ENCODE results near the gene PRM2. TPM values are rescaled to one million over a fixed set of nuclear protein-coding genes. Genes with fewer than 3 reads are reported as not detected.
A peak's percentile ranks its signal among the peaks of the same experiment; 100 is the strongest.

The PRM2 gene
- total and polyA plus RNA-seq, 2 donors (not counting 1 experiment from before 2014, with no cell fraction given), result not detected

GRCh38 chr16:11252482-11252931, 23.8 kb downstream of the PRM2 start:
- TF ChIP-seq EZH2 (IDR thresholded peaks at IDR 0.05; ENCODE audit: low read length, missing control alignments) (no peak), CTCF (conservative IDR thresholded peaks at IDR 0.05 in 1 of 2, IDR thresholded peaks at IDR 0.05 in 1 of 2; ENCODE audit: low read depth in 1 of 2, low read length in 2 of 2) (no peak)
- Histone ChIP-seq H3K9me3 (ENCODE audit: control insufficient read depth, insufficient read depth, low read depth, low read length) (no peaks in the 10 kb centered on the region), H4K20me1 (ENCODE audit: control insufficient read depth, extremely low read depth, insufficient read depth, low read length) (no peaks in the 10 kb centered on the region), H3K79me2 (ENCODE audit: control insufficient read depth, insufficient read depth, low read length) (peaks cover 32% of the 10 kb centered on the region), H3K4me3 (replicated peaks in 1 of 4; ENCODE audit: control extremely low read depth in 1 of 4, insufficient read depth in 1 of 4, low read depth in 3 of 4, low read length in 4 of 4) (peak overlapping the region; percentile 44 to 97 (median 71)), H3K9ac (ENCODE audit: insufficient read depth, low read length) (no peak overlapping the region), H3K36me3 (ENCODE audit: control insufficient read depth, insufficient read depth, low read length) (peaks cover 21% of the 10 kb centered on the region), H3K27ac (ENCODE audit: insufficient read depth, low read length) (peak overlapping the region; percentile 23), H3K4me2 (ENCODE audit: extremely low read depth, insufficient read depth, low read length) (peak overlapping the region; percentile 92), H2AFZ (ENCODE audit: low read length) (no peak overlapping the region), H3K27me3 (ENCODE audit: control insufficient read depth, insufficient read depth, low read length) (no peaks in the 10 kb centered on the region), H3K4me1 (ENCODE audit: control insufficient read depth, extremely low read depth, insufficient read depth, low read length) (peaks cover 17% of the 10 kb centered on the region)
- DNase-seq (ENCODE audit: low read depth in 2 of 2), result no peak

- Histone ChIP-seq H3K4me1 (ENCODE audit: control insufficient read depth, extremely low read depth, insufficient read depth, low read length) (peaks cover 10% of the 10 kb centered on the region), H3K27me3 (ENCODE audit: control insufficient read depth, insufficient read depth, low read length) (no peaks in the 10 kb centered on the region), H3K79me2 (ENCODE audit: control insufficient read depth, insufficient read depth, low read length) (peaks cover 32% of the 10 kb centered on the region), H4K20me1 (ENCODE audit: control insufficient read depth, extremely low read depth, insufficient read depth, low read length) (no peaks in the 10 kb centered on the region), H2AFZ (ENCODE audit: low read length) (no peak overlapping the region), H3K4me3 (replicated peaks in 1 of 4; ENCODE audit: control extremely low read depth in 1 of 4, insufficient read depth in 1 of 4, low read depth in 3 of 4, low read length in 4 of 4) (peak overlapping the region; percentile 44 to 97 (median 71)), H3K9me3 (ENCODE audit: control insufficient read depth, insufficient read depth, low read depth, low read length) (no peaks in the 10 kb centered on the region), H3K27ac (ENCODE audit: insufficient read depth, low read length) (peak overlapping the region; percentile 23), H3K9ac (ENCODE audit: insufficient read depth, low read length) (no peak overlapping the region), H3K36me3 (ENCODE audit: control insufficient read depth, insufficient read depth, low read length) (peaks cover 21% of the 10 kb centered on the region), H3K4me2 (ENCODE audit: extremely low read depth, insufficient read depth, low read length) (peak overlapping the region; percentile 92)
- TF ChIP-seq CTCF (conservative IDR thresholded peaks at IDR 0.05 in 1 of 2, IDR thresholded peaks at IDR 0.05 in 1 of 2; ENCODE audit: low read depth in 1 of 2, low read length in 2 of 2) (no peak), EZH2 (IDR thresholded peaks at IDR 0.05; ENCODE audit: low read length, missing control alignments) (no peak)
- DNase-seq (ENCODE audit: low read depth in 2 of 2), result peak; percentile 85 to 90
Observed at GRCh38 chr16:11251525-11252481, 24.5 kb downstream of the PRM2 start.

- Histone ChIP-seq H4K20me1 (ENCODE audit: control insufficient read depth, extremely low read depth, insufficient read depth, low read length) (no peaks in the 10 kb centered on the region), H3K27ac (ENCODE audit: insufficient read depth, low read length) (no peak overlapping the region)
Observed at GRCh38 chr16:11250786-11251524, 25.3 kb downstream of the PRM2 start.

More at GRCh38 chr16:11250786-11251524, 25.3 kb downstream of the PRM2 start:
- Histone ChIP-seq H3K9ac (ENCODE audit: insufficient read depth, low read length) (no peak overlapping the region), H2AFZ (ENCODE audit: low read length) (no peak overlapping the region), H3K9me3 (ENCODE audit: control insufficient read depth, insufficient read depth, low read depth, low read length) (no peaks in the 10 kb centered on the region), H3K4me3 (replicated peaks in 1 of 4; ENCODE audit: control extremely low read depth in 1 of 4, insufficient read depth in 1 of 4, low read depth in 3 of 4, low read length in 4 of 4) (no peak overlapping the region), H3K36me3 (ENCODE audit: control insufficient read depth, insufficient read depth, low read length) (peaks cover 21% of the 10 kb centered on the region), H3K27me3 (ENCODE audit: control insufficient read depth, insufficient read depth, low read length) (no peaks in the 10 kb centered on the region), H3K79me2 (ENCODE audit: control insufficient read depth, insufficient read depth, low read length) (peaks cover 32% of the 10 kb centered on the region), H3K4me2 (ENCODE audit: extremely low read depth, insufficient read depth, low read length) (no peak overlapping the region), H3K4me1 (ENCODE audit: control insufficient read depth, extremely low read depth, insufficient read depth, low read length) (peaks cover 10% of the 10 kb centered on the region)
- TF ChIP-seq CTCF (conservative IDR thresholded peaks at IDR 0.05 in 1 of 2, IDR thresholded peaks at IDR 0.05 in 1 of 2; ENCODE audit: low read depth in 1 of 2, low read length in 2 of 2) (no peak), EZH2 (IDR thresholded peaks at IDR 0.05; ENCODE audit: low read length, missing control alignments) (no peak)
- DNase-seq (ENCODE audit: low read depth in 2 of 2), result peak in 1 of 2 donors; percentile 47

All from fibroblast of lung (primary cell).